ENCODE data around the gene DUS1L.

Gene DUS1L

DNA sequence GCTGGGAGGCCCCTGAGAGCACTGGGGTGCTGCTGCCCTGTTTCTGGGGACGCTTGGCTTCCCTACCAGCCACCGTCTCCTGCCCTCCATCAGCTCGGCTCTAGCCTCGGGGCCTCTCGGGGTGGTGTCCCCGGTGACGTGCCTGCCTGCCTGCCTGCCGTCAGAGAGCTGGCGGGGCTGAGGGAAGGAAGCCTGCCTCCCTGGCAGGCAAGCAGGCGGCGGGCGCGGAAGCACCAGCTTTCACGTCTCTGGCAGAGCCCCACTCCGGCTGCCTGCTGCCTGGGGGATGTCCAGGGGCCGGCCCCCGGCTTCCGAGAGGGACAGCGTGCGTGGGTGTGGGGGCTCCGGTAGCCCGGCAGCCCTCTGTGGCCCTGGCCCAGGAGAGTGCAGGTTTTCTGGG, 52.3 kb downstream of the DUS1L start:
- Histone ChIP-seq H3K9me3 (ENCODE audit: severe bottlenecking) (no peaks in the 10 kb centered on the region), H3K27ac (no peak overlapping the region), H3K27me3 (ENCODE audit: insufficient read depth, low read depth, severe bottlenecking) (no peaks in the 10 kb centered on the region), H3K4me3 (ENCODE audit: low read depth, low read length) (no peak overlapping the region), H3K36me3 (peaks cover 33% of the 10 kb centered on the region)
- no peak for TF ChIP-seq CTCF (IDR thresholded peaks at IDR 0.05; ENCODE audit: low read depth, low read length)
- no peak for DNase-seq

DNA sequence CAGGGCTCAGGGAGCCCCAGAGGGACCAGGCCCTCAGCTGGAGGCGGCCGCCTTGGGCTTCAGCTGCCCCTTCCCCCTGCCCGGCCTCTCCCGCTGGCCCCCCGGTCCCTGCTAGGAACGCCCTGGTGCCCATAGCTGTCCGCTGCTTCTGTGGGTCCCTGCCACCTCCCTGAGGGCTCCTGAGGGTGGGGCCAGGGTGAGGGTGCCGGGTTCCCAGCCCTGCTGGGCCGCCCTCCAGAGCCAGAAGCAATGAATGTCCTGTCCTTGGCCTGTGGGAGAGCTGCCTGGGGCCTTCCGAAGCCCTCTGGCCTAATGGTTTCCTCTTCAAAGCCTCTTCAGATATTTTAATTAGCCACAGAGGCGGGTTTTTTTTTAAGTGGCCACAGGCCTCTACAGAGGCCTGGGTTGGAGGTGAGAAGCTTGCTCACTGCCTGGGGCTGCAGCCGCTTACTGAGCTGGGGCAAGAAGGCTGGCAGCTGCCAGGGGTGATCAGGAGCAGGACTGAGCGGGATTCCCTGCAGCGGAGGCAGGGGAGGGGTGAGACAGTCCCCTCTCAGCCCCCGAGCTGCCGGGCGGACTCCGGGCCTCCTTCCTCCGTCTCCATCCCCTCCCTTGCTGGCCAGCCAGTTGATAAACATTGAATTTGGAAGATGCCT, 52.8 kb downstream of the DUS1L start:
- no peak for TF ChIP-seq CTCF (IDR thresholded peaks at IDR 0.05; ENCODE audit: low read depth, low read length)
- no peak overlapping the region for H3K27ac ChIP-seq
- no peaks in the 10 kb centered on the region for H3K27me3 ChIP-seq (ENCODE audit: insufficient read depth, low read depth, severe bottlenecking)
- H3K36me3 ChIP-seq, result peaks cover 27% of the 10 kb centered on the region
- H3K9me3 ChIP-seq (ENCODE audit: severe bottlenecking), result no peaks in the 10 kb centered on the region
- H3K4me3 ChIP-seq (ENCODE audit: low read depth, low read length), result no peak overlapping the region
- no peak for DNase-seq

DNA sequence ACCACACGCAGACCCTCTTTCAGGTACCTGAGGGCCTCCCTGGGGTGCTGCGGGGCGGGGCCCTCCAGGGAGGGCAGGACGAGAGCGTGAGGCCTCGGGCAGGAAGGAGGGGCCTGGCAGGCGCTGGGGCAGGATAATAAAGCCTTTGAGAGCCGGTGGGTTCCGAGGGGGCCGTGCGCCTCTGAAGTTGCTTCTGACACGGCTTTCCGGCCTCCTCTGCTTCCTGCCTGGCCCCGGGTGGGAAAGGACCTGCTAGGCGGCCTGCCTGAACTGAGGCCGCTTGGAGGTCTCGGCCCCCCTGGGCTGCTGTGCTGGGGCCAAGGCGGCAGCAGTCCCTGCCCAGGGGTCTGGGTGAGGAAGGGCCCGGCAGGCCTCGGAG, 53.4 kb downstream of the DUS1L start:
- H3K27me3 ChIP-seq (ENCODE audit: insufficient read depth, low read depth, severe bottlenecking), result no peaks in the 10 kb centered on the region
- no peak for TF ChIP-seq CTCF (IDR thresholded peaks at IDR 0.05; ENCODE audit: low read depth, low read length)
- H3K4me3 ChIP-seq (ENCODE audit: low read depth, low read length), result no peak overlapping the region
- no peaks in the 10 kb centered on the region for H3K9me3 ChIP-seq (ENCODE audit: severe bottlenecking)
- H3K27ac ChIP-seq, result no peak overlapping the region
- no peak for DNase-seq
- peaks cover 22% of the 10 kb centered on the region for H3K36me3 ChIP-seq

GRCh38 chr17:82011617-82012187, 53.9 kb downstream of the DUS1L start:
- DNase-seq, result no peak
- Histone ChIP-seq H3K4me3 (ENCODE audit: low read depth, low read length) (no peak overlapping the region), H3K36me3 (peaks cover 19% of the 10 kb centered on the region), H3K27ac (no peak overlapping the region), H3K9me3 (ENCODE audit: severe bottlenecking) (no peaks in the 10 kb centered on the region), H3K27me3 (ENCODE audit: insufficient read depth, low read depth, severe bottlenecking) (no peaks in the 10 kb centered on the region)
- TF ChIP-seq CTCF (IDR thresholded peaks at IDR 0.05; ENCODE audit: low read depth, low read length), result no peak

- DNase-seq, result no peak
These were observed 54.8 kb downstream of the DUS1L start for GRCh38 chr17:82010575-82011525.

More at GRCh38 chr17:82010575-82011525, 54.8 kb downstream of the DUS1L start:
- H3K36me3 ChIP-seq, result peaks cover 16% of the 10 kb centered on the region
- H3K9me3 ChIP-seq (ENCODE audit: severe bottlenecking), result no peaks in the 10 kb centered on the region
- H3K4me3 ChIP-seq (ENCODE audit: low read depth, low read length), result no peak overlapping the region
- H3K27me3 ChIP-seq (ENCODE audit: insufficient read depth, low read depth, severe bottlenecking), result no peaks in the 10 kb centered on the region
- no peak for TF ChIP-seq CTCF (IDR thresholded peaks at IDR 0.05; ENCODE audit: low read depth, low read length)
- no peak overlapping the region for H3K27ac ChIP-seq
